Measurements from ENCODE around the gene SALL1. TPM values are rescaled to one million over a fixed set of nuclear protein-coding genes. Genes with fewer than 3 reads are reported as not detected.

Gene SALL1
- total RNA-seq, 1 experiment from 2014 or later, result not detected

DNA sequence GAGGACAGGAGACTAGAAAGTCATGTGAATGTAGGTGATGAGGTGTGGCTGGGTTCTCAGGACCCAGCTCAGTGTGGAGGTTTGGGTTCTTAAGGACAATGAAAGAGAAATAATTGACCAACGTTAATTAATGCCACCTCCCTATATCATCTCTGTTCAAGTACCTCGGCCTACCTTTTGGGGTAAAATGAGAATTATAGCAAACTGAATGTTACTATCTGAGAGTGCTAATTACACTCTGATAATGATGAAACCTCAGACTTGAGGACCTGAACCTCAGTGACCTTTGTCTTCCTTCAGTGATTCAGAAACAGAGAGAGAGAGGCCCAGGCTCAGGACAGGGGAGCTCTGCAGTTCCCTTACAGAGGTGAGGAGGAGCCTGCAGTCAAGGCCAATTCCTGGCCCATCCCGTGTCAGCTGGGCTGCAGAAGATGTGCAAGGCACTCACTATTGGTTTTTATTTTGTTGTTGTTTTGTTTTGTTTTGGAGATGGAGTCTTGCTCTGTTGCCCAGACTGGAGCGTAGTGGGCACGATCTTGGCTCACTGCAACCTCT lies 57.3 kb downstream of the SALL1 start:
- Histone ChIP-seq H3K4me3 (replicated peaks in 1 of 2; ENCODE audit: low read depth in 1 of 2, low read length in 2 of 2) (no peak overlapping the region), H3K27me3 (ENCODE audit: insufficient read depth, low read length) (no peaks in the 10 kb centered on the region; the same call in 1 of the 2 replicates), H3K4me1 (ENCODE audit: control insufficient read depth in 1 of 2, insufficient read depth in 2 of 2, low read length in 2 of 2) (no peaks in the 10 kb centered on the region), H3K79me2 (ENCODE audit: insufficient read depth, low read length) (no peaks in the 10 kb centered on the region), H3K9ac (ENCODE audit: low read length) (no peak overlapping the region), H3K4me2 (ENCODE audit: low read length) (no peak overlapping the region), H3K27ac (ENCODE audit: low read depth, low read length) (no peak overlapping the region), H3K36me3 (ENCODE audit: control insufficient read depth in 1 of 2, insufficient read depth in 2 of 2, low read length in 2 of 2) (no peaks in the 10 kb centered on the region), H2AFZ (ENCODE audit: low read depth, low read length, poor library complexity, severe bottlenecking) (no peak overlapping the region), H3K9me3 (ENCODE audit: control insufficient read depth in 1 of 2, insufficient read depth in 1 of 2, low read depth in 1 of 2, low read length in 2 of 2) (no peaks in the 10 kb centered on the region), H4K20me1 (ENCODE audit: insufficient read depth) (no peaks in the 10 kb centered on the region), H3K9me2 (ENCODE audit: insufficient read depth) (no peaks in the 10 kb centered on the region)
- BruUV-seq (replicated peaks), result no TSS peak
- DNase-seq (ENCODE audit: low read depth, low spot score), result no peak
- intact Hi-C loops (cut with micrococcal nuclease), result no loop called here
- TF ChIP-seq ZNF274 (IDR thresholded peaks at IDR 0.05; ENCODE audit: low read depth, low read length) (no peak), ELF1 (IDR thresholded peaks at IDR 0.05; ENCODE audit: borderline replicate concordance, low read depth) (no peak), JUND (IDR thresholded peaks at IDR 0.05) (no peak), ZFX (IDR thresholded peaks at IDR 0.05) (no peak), SIN3A (IDR thresholded peaks at IDR 0.05; ENCODE audit: low read depth) (no peak), RAD21 (IDR thresholded peaks at IDR 0.05; ENCODE audit: low read depth) (no peak), TCF7L2 (IDR thresholded peaks at IDR 0.05; ENCODE audit: borderline replicate concordance, extremely low read depth, insufficient read depth, insufficient read length) (no peak)
- TF ChIP-seq, protein P1, sequence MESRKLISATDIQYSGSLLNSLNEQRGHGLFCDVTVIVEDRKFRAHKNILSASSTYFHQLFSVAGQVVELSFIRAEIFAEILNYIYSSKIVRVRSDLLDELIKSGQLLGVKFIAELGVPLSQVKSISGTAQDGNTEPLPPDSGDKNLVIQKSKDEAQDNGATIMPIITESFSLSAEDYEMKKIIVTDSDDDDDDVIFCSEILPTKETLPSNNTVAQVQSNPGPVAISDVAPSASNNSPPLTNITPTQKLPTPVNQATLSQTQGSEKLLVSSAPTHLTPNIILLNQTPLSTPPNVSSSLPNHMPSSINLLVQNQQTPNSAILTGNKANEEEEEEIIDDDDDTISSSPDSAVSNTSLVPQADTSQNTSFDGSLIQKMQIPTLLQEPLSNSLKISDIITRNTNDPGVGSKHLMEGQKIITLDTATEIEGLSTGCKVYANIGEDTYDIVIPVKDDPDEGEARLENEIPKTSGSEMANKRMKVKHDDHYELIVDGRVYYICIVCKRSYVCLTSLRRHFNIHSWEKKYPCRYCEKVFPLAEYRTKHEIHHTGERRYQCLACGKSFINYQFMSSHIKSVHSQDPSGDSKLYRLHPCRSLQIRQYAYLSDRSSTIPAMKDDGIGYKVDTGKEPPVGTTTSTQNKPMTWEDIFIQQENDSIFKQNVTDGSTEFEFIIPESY (IDR thresholded peaks at IDR 0.05; ENCODE audit: extremely low read depth, insufficient replicate concordance, low read length), result no peak
- CTCF ChIA-PET, result no interaction called here
- ATAC-seq, result no peak
- RAD21 ChIA-PET (ENCODE audit: low non-redundant PET in 1 of 2, low total read pairs in 2 of 2, uncharacterized antibody in 2 of 2, unreplicated experiment in 2 of 2), result no interaction called here
- POLR2A ChIA-PET, result no interaction called here
